Subcutaneous abdominal adipose tissue (tissue), 5 donors: ENCODE results near the gene CABLES1.
A peak's percentile ranks its signal among the peaks of the same experiment; 100 is the strongest.

Source experiments
- H3K27ac ChIP-seq: one replicate; pipeline ENCODE4 v1.7.0; 2013; ENCODE audit warnings: low read depth, mild to moderate bottlenecking, inconsistent platforms, low read length, moderate library complexity
- H3K27me3 ChIP-seq, 5 donors: one replicate each; pipeline ENCODE4 v1.7.0; 2013; ENCODE audit warnings: low read length in 5 of 5, inconsistent platforms in 1 of 5; ENCODE audit not compliant: control insufficient read depth in 5 of 5, insufficient read depth in 4 of 5
- H3K36me3 ChIP-seq, 5 donors: one replicate each; pipeline ENCODE4 v1.7.0; 2013; ENCODE audit warnings: low read length in 5 of 5; ENCODE audit not compliant: control insufficient read depth in 5 of 5, insufficient read depth in 5 of 5
- H3K4me1 ChIP-seq, 5 donors: one replicate each; pipeline ENCODE4 v1.7.0; 2013; ENCODE audit warnings: low read length in 5 of 5, mild to moderate bottlenecking in 3 of 5, moderate library complexity in 1 of 5; ENCODE audit not compliant: control insufficient read depth in 5 of 5, insufficient read depth in 5 of 5
- H3K4me3 ChIP-seq, 5 donors: one replicate each; pipeline ENCODE4 v1.7.0; 2013; ENCODE audit warnings: low read length in 5 of 5, low read depth in 1 of 5
- H3K9ac ChIP-seq, 5 donors: one replicate each; pipeline ENCODE4 v1.7.0; 2013; ENCODE audit warnings: low read length in 5 of 5, mild to moderate bottlenecking in 4 of 5, moderate library complexity in 3 of 5
- H3K9me3 ChIP-seq, 5 donors: one replicate each; pipeline ENCODE4 v1.7.0; 2013; ENCODE audit warnings: low read length in 5 of 5; ENCODE audit not compliant: control insufficient read depth in 5 of 5
- donor health status: healthy.
- donor health status: healthy.
- donor health status: healthy.
- donor health status: healthy.
- donor health status: healthy.

Gene CABLES1

DNA sequence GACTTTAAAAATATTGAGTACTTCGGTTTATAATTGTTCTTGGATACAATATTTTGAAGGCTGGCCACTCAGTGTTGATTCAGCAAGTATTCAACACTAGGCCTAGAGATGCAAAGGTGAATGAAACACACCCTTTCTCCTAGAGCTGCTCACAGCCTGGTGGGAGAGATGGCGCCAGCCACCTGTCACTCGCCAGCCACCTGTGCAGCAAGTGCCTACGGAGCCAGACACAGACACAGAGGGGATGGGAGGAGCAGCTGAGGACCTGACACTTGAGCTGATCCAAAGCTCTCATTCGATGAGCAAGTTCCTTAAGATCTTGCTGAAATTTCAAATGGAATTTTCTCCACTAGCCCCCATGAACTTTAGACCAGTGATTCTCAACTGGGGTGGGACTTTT lies 166.7 kb downstream of the CABLES1 start:
- no peak overlapping the region for H3K27ac ChIP-seq
- no peaks in the 10 kb centered on the region for H3K27me3 ChIP-seq
- H3K4me1 ChIP-seq = peaks cover 0 to 12% (median 5%) of the 10 kb centered on the region in 5 donors
- H3K9ac ChIP-seq = no peak overlapping the region
- H3K9me3 ChIP-seq = no peaks in the 10 kb centered on the region
- H3K4me3 ChIP-seq = no peak overlapping the region
- peaks cover 0 to 13% (median 3%) of the 10 kb centered on the region in 5 donors for H3K36me3 ChIP-seq

DNA sequence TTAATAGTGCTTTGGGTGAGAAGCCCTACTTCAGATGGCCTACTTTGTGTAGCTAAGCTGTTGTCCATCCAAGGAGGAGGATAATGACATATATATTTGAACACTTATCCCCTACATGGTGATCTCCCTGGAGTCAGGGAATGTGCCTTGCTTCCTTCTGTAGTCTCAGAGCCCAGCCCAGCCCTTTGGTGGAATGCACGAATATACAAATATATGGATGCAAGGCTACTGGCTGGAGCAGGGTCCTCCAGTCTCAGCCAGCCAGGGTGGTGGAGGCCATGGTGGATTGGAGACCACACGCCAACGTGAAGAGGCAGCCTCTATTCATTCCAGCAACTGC lies 167.2 kb downstream of the CABLES1 start:
- Histone ChIP-seq H3K36me3 (peaks cover 0 to 12% (median 3%) of the 10 kb centered on the region in 5 donors), H3K9ac (no peak overlapping the region), H3K4me1 (peaks cover 0 to 12% (median 5%) of the 10 kb centered on the region in 5 donors), H3K4me3 (no peak overlapping the region), H3K27me3 (no peaks in the 10 kb centered on the region), H3K9me3 (no peaks in the 10 kb centered on the region), H3K27ac (peak overlapping the region; percentile 19)

DNA sequence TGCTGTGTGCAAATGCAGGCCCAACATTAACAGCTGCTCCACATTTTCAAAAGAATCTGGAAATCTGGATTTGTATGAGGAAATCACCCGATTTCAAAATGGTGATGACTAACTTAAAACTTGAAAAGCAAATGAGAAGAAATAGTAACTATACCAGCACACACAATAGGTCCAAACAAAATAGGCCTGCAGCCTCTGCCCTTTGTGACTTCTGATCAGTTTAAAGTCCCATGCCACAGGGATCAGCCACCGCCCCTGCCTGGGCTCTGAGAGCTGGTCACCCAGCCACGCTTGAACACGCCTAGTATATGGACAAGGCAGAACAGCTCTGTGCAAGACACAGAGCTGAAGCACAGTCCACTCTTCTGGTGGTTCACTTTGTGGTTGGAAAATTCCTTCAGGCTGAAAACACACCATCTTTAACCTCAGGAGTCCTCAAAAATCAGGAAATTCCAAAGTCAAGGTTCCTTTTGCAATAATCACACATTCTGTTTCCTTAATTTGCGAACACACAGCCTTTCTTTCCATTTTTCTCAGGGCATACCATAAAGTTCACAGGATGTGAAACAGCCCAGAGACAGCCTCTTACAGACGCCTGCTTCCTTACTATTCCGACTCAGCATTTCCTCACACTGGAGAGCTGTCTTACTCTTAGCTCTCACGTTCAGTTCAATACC lies 167.7 kb downstream of the CABLES1 start:
- peak overlapping the region; percentile 19 for H3K27ac ChIP-seq

DNA sequence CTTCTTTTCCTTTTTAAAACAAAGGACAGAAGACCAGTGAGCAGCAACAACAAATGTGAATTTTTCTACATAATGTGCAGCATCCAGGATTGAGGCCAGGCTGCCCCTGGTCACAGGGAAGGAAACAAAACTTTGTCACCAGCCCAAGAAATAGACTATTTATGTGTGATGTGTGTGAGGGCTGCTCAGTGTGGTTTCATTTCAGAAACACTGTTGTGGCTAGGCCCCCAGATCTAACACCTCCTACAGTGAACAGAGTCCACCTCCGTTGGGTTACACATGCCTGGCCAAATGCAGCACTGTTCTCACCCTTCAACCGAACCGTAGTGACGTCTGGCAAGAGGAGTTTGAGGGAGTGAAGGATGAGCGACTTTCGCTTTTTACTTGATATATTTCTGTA lies 171.5 kb downstream of the CABLES1 start:
- Histone ChIP-seq H3K9me3 (no peaks in the 10 kb centered on the region), H3K27ac (no peak overlapping the region), H3K36me3 (peaks cover 0 to 4% (median 0%) of the 10 kb centered on the region in 5 donors), H3K4me1 (peaks cover 0 to 14% (median 8%) of the 10 kb centered on the region in 5 donors), H3K27me3 (no peaks in the 10 kb centered on the region), H3K9ac (no peak overlapping the region), H3K4me3 (no peak overlapping the region)

More for the DNA sequence above, 167.7 kb downstream of the CABLES1 start:
- Histone ChIP-seq H3K27me3 (no peaks in the 10 kb centered on the region), H3K4me3 (no peak overlapping the region), H3K9me3 (no peaks in the 10 kb centered on the region), H3K36me3 (peaks cover 0 to 9% (median 2%) of the 10 kb centered on the region in 5 donors), H3K9ac (no peak overlapping the region), H3K4me1 (peaks cover 0 to 12% (median 8%) of the 10 kb centered on the region in 5 donors)

DNA sequence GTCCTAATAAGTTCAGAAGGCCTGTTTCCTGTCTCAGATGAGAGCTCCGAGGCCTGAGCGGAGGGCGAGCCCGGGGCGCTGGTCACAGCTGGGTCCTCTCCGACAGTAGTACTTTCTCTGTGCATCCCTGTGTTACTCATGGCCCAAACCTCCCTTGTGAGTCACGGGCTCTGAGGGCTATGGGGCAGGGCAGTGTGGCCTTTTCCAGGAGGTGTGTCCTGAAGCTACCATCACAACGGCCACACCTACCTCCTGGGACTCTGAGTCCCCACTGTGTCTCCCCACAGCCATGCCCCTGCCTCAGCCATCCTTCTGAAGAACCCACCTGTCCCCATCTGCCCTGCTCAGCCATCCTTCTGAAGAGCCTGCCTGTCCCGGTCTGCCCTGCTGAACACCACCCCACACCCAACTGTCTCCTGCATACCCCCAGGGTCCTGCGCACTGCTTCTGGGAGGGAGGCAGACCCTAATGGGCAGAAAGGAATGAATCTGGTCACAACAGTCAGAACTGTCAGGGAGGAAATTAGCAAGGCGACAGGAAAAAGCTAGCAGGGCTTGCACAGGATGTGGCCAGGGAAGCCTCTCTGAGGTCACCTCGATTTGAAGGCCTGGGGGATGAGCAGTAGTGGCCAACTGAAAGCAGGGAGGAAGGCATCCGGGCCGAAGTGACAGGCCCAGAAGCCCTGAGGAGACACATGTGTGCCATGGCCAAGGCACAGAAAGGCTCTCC lies 172.4 kb downstream of the CABLES1 start:
- Histone ChIP-seq H3K36me3 (peaks cover 0 to 4% (median 0%) of the 10 kb centered on the region in 5 donors), H3K27ac (no peak overlapping the region), H3K9ac (no peak overlapping the region), H3K27me3 (no peaks in the 10 kb centered on the region), H3K9me3 (no peaks in the 10 kb centered on the region), H3K4me3 (no peak overlapping the region), H3K4me1 (peaks cover 0 to 14% (median 3%) of the 10 kb centered on the region in 5 donors)
